Measurements from ENCODE around the gene NEK4. TPM values are rescaled to one million over a fixed set of nuclear protein-coding genes. Genes with fewer than 3 reads are reported as not detected.

NEK4 gene
- total and polyA plus RNA-seq, 2 of the 13 experiments (the other 11 are each of a cell fraction or from before 2014, with no cell fraction given), result 16.5 to 38.0 TPM

- ChIA-PET POLR2A (interaction anchor here (2.3 to 18.4 kb wide), 2 partner anchors 9 to 16 kb away, joined by 9 to 466 read pairs; partner anchors contain the start of genes ITIH3 and NEK4), CTCF (ENCODE audit: low intra/inter-chr PET ratio, low total read pairs) (no interaction called here)
- Histone ChIP-seq H3K4me2 (ENCODE audit: low read depth, low read length) (no peak overlapping the region), H3K36me3 (replicated peaks in 1 of 2; ENCODE audit: control insufficient read depth in 1 of 2, insufficient read depth in 2 of 2, low read length in 2 of 2) (no peaks in the 10 kb centered on the region), H3K4me1 (ENCODE audit: insufficient read depth, low read length) (peaks cover 78% of the 10 kb centered on the region), H2AFZ (ENCODE audit: low read length) (no peak overlapping the region), H3K9ac (ENCODE audit: insufficient read depth, low read depth, low read length) (no peak overlapping the region), H3K4me3 (replicated peaks in 1 of 3; ENCODE audit: insufficient read depth in 1 of 3, low read depth in 2 of 3, low read length in 3 of 3) (no peak overlapping the region), H3K27me3 (ENCODE audit: control insufficient read depth in 1 of 2, insufficient read depth in 2 of 2, low read length in 2 of 2) (no peaks in the 10 kb centered on the region), H4K20me1 (ENCODE audit: insufficient read depth, low read length) (no peaks in the 10 kb centered on the region), H3K79me2 (ENCODE audit: insufficient read depth, low read length) (no peaks in the 10 kb centered on the region), H3K9me3 (ENCODE audit: low read length) (no peaks in the 10 kb centered on the region), H3K27ac (ENCODE audit: extremely low read length, insufficient read depth, low read length) (no peak overlapping the region)
- FAIRE-seq (no peak), DNase-seq (ENCODE audit: low spot score) (no peak), ATAC-seq (no peak)
- intact Hi-C loops (cut with micrococcal nuclease; ENCODE audit: unreplicated experiment) (loop anchor here (10.0 kb wide), 1 partner anchor 45 kb away; no protein-coding TSS in a partner anchor), in situ Hi-C loops (cut with HindIII; ENCODE audit: extremely low pct_ligation_motif_present, low pct_unique_long_range_greater_than_20kb) (no loop called here)
- BruUV-seq (replicated peaks), result no TSS peak
- WGBS (ENCODE audit: low lambda C conversion rate), result 97% methylated on average over 8 of the region's 8 CpGs
- TF ChIP-seq SIX1 (CRISPR knock-in tag; IDR thresholded peaks at IDR 0.05; ENCODE audit: borderline replicate concordance) (no peak), KAT8 (CRISPR knock-in tag; IDR thresholded peaks at IDR 0.05) (no peak), HNF4A (CRISPR knock-in tag; IDR thresholded peaks at IDR 0.05) (no peak), RCOR2 (CRISPR knock-in tag; IDR thresholded peaks at IDR 0.05) (no peak), ZNF841 (CRISPR knock-in tag; IDR thresholded peaks at IDR 0.05; ENCODE audit: borderline replicate concordance) (no peak), CENPX (CRISPR knock-in tag; IDR thresholded peaks at IDR 0.05) (no peak), IRF1 (CRISPR knock-in tag; IDR thresholded peaks at IDR 0.05; ENCODE audit: low read depth) (no peak), ZNF264 (CRISPR knock-in tag; IDR thresholded peaks at IDR 0.05) (no peak), RELA (CRISPR knock-in tag; IDR thresholded peaks at IDR 0.05) (no peak), ZNF672 (CRISPR knock-in tag; IDR thresholded peaks at IDR 0.05) (no peak), ARID5B (CRISPR knock-in tag; IDR thresholded peaks at IDR 0.05) (no peak), ZNF777 (CRISPR knock-in tag; IDR thresholded peaks at IDR 0.05) (no peak), ARHGAP35 (CRISPR knock-in tag; IDR thresholded peaks at IDR 0.05; ENCODE audit: borderline replicate concordance) (no peak), ERF (CRISPR knock-in tag; IDR thresholded peaks at IDR 0.05) (no peak), TP53 (CRISPR knock-in tag; conservative IDR thresholded peaks at IDR 0.05) (no peak), ZFY (CRISPR knock-in tag; IDR thresholded peaks at IDR 0.05) (no peak), ZNF713 (CRISPR knock-in tag; IDR thresholded peaks at IDR 0.05) (no peak), SKIL (CRISPR knock-in tag; IDR thresholded peaks at IDR 0.05; ENCODE audit: borderline replicate concordance) (no peak), ZNF17 (CRISPR knock-in tag; IDR thresholded peaks at IDR 0.05) (no peak)
Observed at GRCh38 chr3:52779837-52780585, 9.3 kb upstream of the NEK4 start.

Data from HepG2 (cell line).